H1 (cell line): Measurements from ENCODE around the gene KLHL8. TPM values are rescaled to one million over a fixed set of nuclear protein-coding genes. Genes with fewer than 3 reads are reported as not detected.

Experiments used
- CTCF ChIA-PET: fragments of 300-600 bp; sonication (Branson Sonifier 250); formaldehyde crosslinking; loops from one replicate; lab custom pipeline; 2021; ENCODE audit not compliant: partially characterized antibody; lab: Charles Lee
- POLR2A ChIA-PET: fragments of 300-600 bp; sonication (Branson Sonifier 250); formaldehyde crosslinking; loops from one replicate; lab custom pipeline; 2021; ENCODE audit warnings: inconsistent platforms; ENCODE audit not compliant: partially characterized antibody; lab: Charles Lee
- DNase-seq, 2 experiments: peaks; one replicate each; pipeline versions ENCODE4 v3.0.0 to v3.0.0-alpha.2; 2010 to 2022; ENCODE audit warnings: low spot score in 2 of 2, low read depth in 1 of 2, mixed read lengths in 1 of 2
- FAIRE-seq: peaks from 2 replicates; lab custom pipeline; 2011; peaks lifted over from hg19 to GRCh38; lab: Jason Lieb, UNC
- H2AFZ ChIP-seq: 2 replicates; pipeline ENCODE4 v1.8.1; 2012; ENCODE audit warnings: low read length, inconsistent platforms
- H2AK5ac ChIP-seq: 2 replicates; pipeline ENCODE4 v1.6.1; 2013; ENCODE audit warnings: low read depth, low read length
- H2BK120ac ChIP-seq: replicated peaks from 2 replicates; pipeline ENCODE3; 2013; ENCODE audit warnings: low read depth, low read length, inconsistent platforms
- H2BK12ac ChIP-seq: 2 replicates; pipeline ENCODE4 v1.6.1; 2013; ENCODE audit warnings: low read depth, low read length
- H2BK15ac ChIP-seq: 2 replicates; pipeline ENCODE4 v1.6.1; 2013; ENCODE audit warnings: low read length
- H2BK20ac ChIP-seq: 2 replicates; pipeline ENCODE4 v1.6.1; 2013; ENCODE audit warnings: low read length
- H2BK5ac ChIP-seq: 2 replicates; pipeline ENCODE4 v1.6.1; 2013; ENCODE audit warnings: low read depth, low read length
- H3K14ac ChIP-seq: 2 replicates; pipeline ENCODE4 v1.6.1; 2013; ENCODE audit warnings: inconsistent platforms; ENCODE audit not compliant: insufficient read length
- H3K18ac ChIP-seq: 2 replicates; pipeline ENCODE4 v1.6.1; 2013; ENCODE audit warnings: low read length; ENCODE audit errors: extremely low read depth
- H3K23ac ChIP-seq: 2 replicates; pipeline ENCODE4 v1.6.1; 2013; ENCODE audit warnings: inconsistent platforms; ENCODE audit not compliant: insufficient read length
- H3K23me2 ChIP-seq: 2 replicates; pipeline ENCODE4 v1.6.1; 2013; ENCODE audit warnings: low read depth, low read length
- H3K27ac ChIP-seq: 2 replicates; pipeline ENCODE4 v1.6.1; 2011; ENCODE audit warnings: low read depth, low read length, inconsistent platforms
- H3K27me3 ChIP-seq, 4 experiments: replicated peaks in 1 of 4; 1 replicate in 1 of 4; 2 replicates in 3 of 4; pipeline versions ENCODE4 v1.6.1 to v1.8.1; 2011 to 2013; ENCODE audit warnings: low read length in 3 of 4, mild to moderate bottlenecking in 3 of 4, inconsistent platforms in 2 of 4, mixed read lengths in 2 of 4, moderate library complexity in 1 of 4; ENCODE audit not compliant: control insufficient read depth in 3 of 4, insufficient read depth in 3 of 4; ENCODE audit errors: extremely low read depth in 1 of 4
- H3K36me3 ChIP-seq, 4 experiments: 2 replicates each; pipeline versions ENCODE4 v1.6.1 to v1.8.1; 2011 to 2013; ENCODE audit warnings: mild to moderate bottlenecking in 4 of 4, low read length in 3 of 4, moderate library complexity in 2 of 4, control low read depth in 1 of 4, inconsistent platforms in 1 of 4; ENCODE audit not compliant: insufficient read depth in 4 of 4, control insufficient read depth in 2 of 4
- H3K4ac ChIP-seq: replicated peaks from 2 replicates; pipeline ENCODE3; 2013; ENCODE audit warnings: low read length, low read depth, mixed read lengths, inconsistent platforms; ENCODE audit not compliant: insufficient read length
- H3K4me1 ChIP-seq, 4 experiments: replicated peaks in 1 of 4; 1 replicate in 1 of 4; 2 replicates in 3 of 4; pipeline versions ENCODE4 v1.6.1 to v1.8.1; 2011 to 2013; ENCODE audit warnings: low read length in 3 of 4, inconsistent platforms in 2 of 4, mixed read lengths in 1 of 4; ENCODE audit not compliant: insufficient read depth in 4 of 4, control insufficient read depth in 3 of 4
- H3K4me2 ChIP-seq, 2 experiments: 2 replicates each; pipeline versions ENCODE4 v1.6.1 to v1.8.1; 2011 to 2013; ENCODE audit warnings: low read depth in 2 of 2, low read length in 2 of 2, control low read depth in 1 of 2, inconsistent platforms in 1 of 2, mild to moderate bottlenecking in 1 of 2; ENCODE audit not compliant: insufficient read depth in 1 of 2
- H3K4me3 ChIP-seq, 4 experiments: fragments of 200-600, 300-600 bp in 1 of 4; sonication (generic), shearing (Covaris generic), sonication (Bioruptor Twin) in 1 of 4; 2 replicates each; pipeline versions ENCODE4 v1.5.1 to v1.8.1; 2011 to 2016; ENCODE audit warnings: low read length in 4 of 4, low read depth in 3 of 4, control low read depth in 2 of 4, inconsistent platforms in 2 of 4, mild to moderate bottlenecking in 2 of 4, mixed read lengths in 1 of 4, moderate library complexity in 1 of 4; ENCODE audit not compliant: insufficient read depth in 2 of 4; ENCODE audit errors: extremely low read depth in 1 of 4
- H3K56ac ChIP-seq: replicated peaks from 2 replicates; pipeline ENCODE3; 2013; ENCODE audit warnings: low read depth, mild to moderate bottlenecking, mixed read lengths, low read length, inconsistent platforms; ENCODE audit not compliant: insufficient read length
- H3K79me1 ChIP-seq: 2 replicates; pipeline ENCODE4 v1.6.1; 2013; ENCODE audit warnings: low read depth, low read length, control low read depth
- H3K79me2 ChIP-seq, 2 experiments: 2 replicates each; pipeline versions ENCODE4 v1.6.1 to v1.8.1; 2012 to 2013; ENCODE audit warnings: low read length in 2 of 2, mild to moderate bottlenecking in 2 of 2, inconsistent platforms in 1 of 2; ENCODE audit not compliant: insufficient read depth in 2 of 2, control insufficient read depth in 1 of 2
- H3K9ac ChIP-seq, 4 experiments: replicated peaks in 1 of 4; 1 replicate in 1 of 4; 2 replicates in 3 of 4; pipeline versions ENCODE4 v1.6.1 to v1.8.1; 2011 to 2013; ENCODE audit warnings: low read depth in 3 of 4, low read length in 3 of 4, control low read depth in 2 of 4, mild to moderate bottlenecking in 2 of 4, moderate library complexity in 2 of 4, inconsistent platforms in 1 of 4; ENCODE audit errors: extremely low read depth in 1 of 4
- H3K9me3 ChIP-seq, 2 experiments: 2 replicates each; pipeline versions ENCODE4 v1.6.1 to v1.8.1; 2012 to 2013; ENCODE audit warnings: mild to moderate bottlenecking in 2 of 2, moderate library complexity in 2 of 2, control low read depth in 1 of 2, inconsistent platforms in 1 of 2, low read depth in 1 of 2, low read length in 1 of 2, mixed read lengths in 1 of 2; ENCODE audit not compliant: insufficient read depth in 2 of 2
- H4K20me1 ChIP-seq, 2 experiments: replicated peaks in 1 of 2; 2 replicates each; pipeline versions ENCODE3 to v1.8.1; 2011 to 2013; ENCODE audit warnings: inconsistent platforms in 2 of 2, low read length in 2 of 2, mild to moderate bottlenecking in 1 of 2; ENCODE audit not compliant: insufficient read depth in 2 of 2, control insufficient read depth in 1 of 2
- H4K5ac ChIP-seq: 2 replicates; pipeline ENCODE4 v1.6.1; 2013; ENCODE audit warnings: low read length, low read depth, mixed read lengths, inconsistent platforms; ENCODE audit not compliant: insufficient read length
- H4K8ac ChIP-seq: 2 replicates; pipeline ENCODE4 v1.8.0; 2013; ENCODE audit warnings: mild to moderate bottlenecking, moderate library complexity, low read length, inconsistent platforms; ENCODE audit not compliant: insufficient read depth; ENCODE audit errors: extremely low read depth
- H4K91ac ChIP-seq: replicated peaks from 2 replicates; pipeline ENCODE3; 2013; ENCODE audit warnings: low read length, mixed read lengths, inconsistent platforms; ENCODE audit not compliant: insufficient read length
- ATF3 ChIP-seq: IDR thresholded peaks from 2 replicates; pipeline ENCODE4 v1.6.1; 2011; ENCODE audit warnings: low read depth, mild to moderate bottlenecking, low read length; ENCODE audit not compliant: insufficient read depth
- BRCA1 ChIP-seq: IDR thresholded peaks from 2 replicates; pipeline ENCODE4 v1.6.1; 2012; ENCODE audit warnings: low read depth, low read length, improper control_type of control experiment
- CEBPB ChIP-seq: IDR thresholded peaks from 2 replicates; pipeline ENCODE4 v1.6.1; 2012; ENCODE audit warnings: low read depth, low read length
- CREB1 ChIP-seq: IDR thresholded peaks from 2 replicates; pipeline ENCODE4 v1.6.1; 2012; ENCODE audit warnings: inconsistent platforms
- HDAC2 ChIP-seq, 2 experiments: fragments of 300-600 bp in 1 of 2; sonication (generic) in 1 of 2; IDR thresholded peaks; 2 replicates each; pipeline ENCODE4 v1.6.1; 2011 to 2012; ENCODE audit warnings: low read depth in 2 of 2, low read length in 2 of 2, mild to moderate bottlenecking in 2 of 2, moderate library complexity in 2 of 2, borderline replicate concordance in 1 of 2, inconsistent platforms in 1 of 2
- JUND ChIP-seq: IDR thresholded peaks from 2 replicates; pipeline ENCODE4 v1.6.1; 2011; ENCODE audit warnings: mild to moderate bottlenecking, improper control_type of control experiment, low read length
- KDM4A ChIP-seq: IDR thresholded peaks from one replicate; pipeline ENCODE4 v1.7.1; 2012; ENCODE audit warnings: low read depth, mild to moderate bottlenecking, moderate library complexity, low read length, inconsistent platforms; ENCODE audit not compliant: severe bottlenecking
- POU5F1 ChIP-seq: IDR thresholded peaks from 2 replicates; pipeline ENCODE4 v1.6.1; 2011; ENCODE audit warnings: low read depth, mild to moderate bottlenecking, low read length, moderate library complexity
- RFX5 ChIP-seq: IDR thresholded peaks from 2 replicates; pipeline ENCODE4 v1.6.1; 2011; ENCODE audit warnings: low read depth, low read length, improper control_type of control experiment, borderline replicate concordance
- RNF2 ChIP-seq: fragments of 200-900, 300-1000 bp; sonication (generic); IDR thresholded peaks from 2 replicates; pipeline ENCODE4 v1.7.1; 2016; ENCODE audit warnings: borderline replicate concordance, low read depth, mild to moderate bottlenecking, antibody characterized with exemption, low read length; ENCODE audit not compliant: poor library complexity, severe bottlenecking; ENCODE audit errors: missing control alignments
- RXRA ChIP-seq: IDR thresholded peaks from 2 replicates; pipeline ENCODE4 v1.6.1; 2011; ENCODE audit warnings: low read depth, mild to moderate bottlenecking, low read length, moderate library complexity; ENCODE audit not compliant: insufficient read depth
- SIN3A ChIP-seq, 2 experiments: IDR thresholded peaks in 1 of 2; conservative IDR thresholded peaks in 1 of 2; 2 replicates each; pipeline ENCODE4 v1.6.1; 2011 to 2012; ENCODE audit warnings: low read length in 2 of 2, improper control_type of control experiment in 1 of 2, low read depth in 1 of 2, mild to moderate bottlenecking in 1 of 2
- SP1 ChIP-seq: IDR thresholded peaks from 2 replicates; pipeline ENCODE4 v1.6.1; 2011; ENCODE audit warnings: low read depth, low read length
- ZNF274 ChIP-seq: IDR thresholded peaks from 2 replicates; pipeline ENCODE4 v1.7.0; 2012; ENCODE audit warnings: low read length, borderline replicate concordance; ENCODE audit errors: extremely low read depth
- WGBS, 2 experiments: shearing (Covaris generic) in 1 of 2; methylation state at CpG; one replicate each; pipeline versions ENCODE4 v1.1.6 to v1.1.7; 2013 to 2015; ENCODE audit warnings: low lambda C conversion rate in 2 of 2, mixed read lengths in 2 of 2, inconsistent platforms in 1 of 2, low coverage in 1 of 2, missing lambda C conversion rate in 1 of 2; ENCODE audit not compliant: insufficient replicate concordance in 2 of 2, insufficient coverage in 1 of 2, insufficient read length in 1 of 2; ENCODE audit errors: extremely low coverage in 1 of 2, missing lambda C conversion rate in 1 of 2; 5-methylcytosine and 5-hydroxymethylcytosine counted together
- polyA plus RNA-seq, 7 experiments: library from polyadenylated mRNA; depleted of rRNA in 3 of 7; stranded (reverse) in 5 of 7; unstranded in 2 of 7; fragments of >200 nt in 5 of 7; fragments of 200-250 nt in 2 of 7; gene quantifications; 1 replicate in 5 of 7; 2 replicates in 1 of 7; 4 replicates in 1 of 7; pipeline versions ENCODE4 v1.2.1 to v1.2.3, GENCODE V29; 2011 to 2013; ENCODE audit warnings: missing spikeins in 2 of 7, mixed read lengths in 2 of 7
- total RNA-seq: library from RNA; stranded (reverse); fragmentation: NEBNext Ultra II Directional; extraction: Animal tissue kit (Norgen Biotek cat#: 25700); gene quantifications from 2 replicates; pipeline ENCODE4 v1.2.1, GENCODE V29; 2021

The KLHL8 gene
- total and polyA plus RNA-seq, 2 of the 8 experiments (the other 6 are each of a cell fraction or from before 2014, with no cell fraction given): 0.94 to 8.1 TPM

GRCh38 chr4:87141428-87141827, 79.0 kb downstream of the KLHL8 start:
- Histone ChIP-seq H3K23ac (no peak overlapping the region), H3K23me2 (no peaks in the 10 kb centered on the region), H2BK12ac (no peak overlapping the region), H3K4me2 (no peak overlapping the region), H4K91ac (no peak overlapping the region), H3K4me3 (no peak overlapping the region), H3K79me2 (no peaks in the 10 kb centered on the region), H4K20me1 (no peaks in the 10 kb centered on the region), H2BK15ac (no peak overlapping the region), H2BK120ac (no peak overlapping the region), H3K79me1 (no peaks in the 10 kb centered on the region), H3K36me3 (peaks cover under 1 to 19% (median 9%) of the 10 kb centered on the region in 4 experiments), H2BK20ac (no peak overlapping the region), H3K18ac (no peak overlapping the region), H3K4ac (no peak overlapping the region), H3K14ac (no peak overlapping the region), H3K4me1 (no peaks in the 10 kb centered on the region), H2AK5ac (no peak overlapping the region), H3K9me3 (no peaks in the 10 kb centered on the region), H4K5ac (no peak overlapping the region), H4K8ac (no peak overlapping the region), H3K56ac (no peak overlapping the region), H2AFZ (no peak overlapping the region), H3K27ac (no peak overlapping the region), H3K27me3 (no peaks in the 10 kb centered on the region), H2BK5ac (no peak overlapping the region), H3K9ac (no peak overlapping the region)
- DNase-seq (no peak), FAIRE-seq (no peak)
- POLR2A ChIA-PET: no interaction called here
- WGBS, 2 experiments: 92% methylated on average over 3 of the region's 3 CpGs; no CpG with 5 or more reads in 1 of the 2 experiments
- CTCF ChIA-PET: interaction anchor here (1.3 kb wide), 1 partner anchor 9 kb away, joined by 3 read pairs; no protein-coding TSS in a partner anchor
- no peak for TF ChIP-seq CEBPB
- TF ChIP-seq ATF3: no peak
- no peak for TF ChIP-seq ZNF274
- no peak for TF ChIP-seq POU5F1
- TF ChIP-seq KDM4A: no peak
- no peak for TF ChIP-seq HDAC2 (IDR thresholded peaks at IDR 0.05; ENCODE audit: borderline replicate concordance in 1 of 2, low read depth in 2 of 2, low read length in 2 of 2)
- no peak for TF ChIP-seq RXRA
- TF ChIP-seq SIN3A (conservative IDR thresholded peaks at IDR 0.05 in 1 of 2, IDR thresholded peaks at IDR 0.05 in 1 of 2; ENCODE audit: low read depth in 1 of 2, low read length in 2 of 2): no peak
- TF ChIP-seq CREB1: no peak
- no peak for TF ChIP-seq JUND
- no peak for TF ChIP-seq RNF2
- TF ChIP-seq RFX5: no peak
- TF ChIP-seq BRCA1: no peak
- no peak for TF ChIP-seq SP1
